GM11168 (cell line): ENCODE results near the gene AQR.
"Not testable (repeated sequence)": the region's sequence is repeated elsewhere in the genome, so short reads cannot be mapped to it uniquely, and the experiment has no call there.

Experiments
- in situ Hi-C: fragments of 300-500 bp; cut with MboI; formaldehyde crosslinking; loops from one replicate; pipeline ENCODE4 v1.12.0; 2022; ENCODE audit warnings: low sequenced_read_pairs; ENCODE audit not compliant: unreplicated experiment

The AQR gene

DNA sequence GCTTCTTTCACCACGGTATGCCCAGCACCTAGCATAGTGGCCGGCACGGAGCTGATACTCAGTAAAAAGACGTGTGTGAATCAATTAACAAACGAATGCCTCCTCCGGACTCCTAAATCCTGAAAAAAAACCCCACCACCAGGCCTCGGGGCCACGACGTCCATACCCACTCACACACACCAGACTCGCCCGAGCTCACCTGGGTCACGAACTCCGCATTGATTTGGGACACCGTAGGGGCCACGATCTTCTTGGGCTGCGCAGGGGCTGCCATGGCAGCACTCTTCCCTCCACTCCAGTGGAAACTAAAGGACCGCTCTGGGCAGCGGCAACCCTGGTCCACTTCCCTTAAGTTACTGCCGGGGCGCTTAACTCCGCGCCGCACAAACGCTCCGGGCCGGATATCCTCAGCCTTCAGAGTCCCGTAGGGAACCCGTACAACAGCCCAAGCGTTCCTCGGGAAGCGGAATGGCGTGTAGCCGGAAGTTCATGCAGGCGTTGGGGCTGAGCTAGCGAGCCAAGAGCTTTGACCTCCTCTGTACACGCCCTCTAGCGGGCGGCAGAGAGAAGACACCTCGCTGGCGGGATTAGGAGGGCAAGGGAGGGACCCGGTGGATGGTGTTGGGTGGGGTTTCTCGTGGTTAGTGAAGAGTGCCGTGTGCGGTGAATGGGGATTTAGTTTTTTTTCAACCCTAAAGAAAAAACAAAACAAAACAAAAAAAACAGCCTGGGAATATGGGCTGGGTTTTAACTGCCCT lies at the start of gene AQR:
Gene AQR (minus strand): TSS at position 403 of the 758 bp plus-strand sequence. CDS start 129 bp downstream, at position 274.
- in situ Hi-C loops, result no loop called here

DNA sequence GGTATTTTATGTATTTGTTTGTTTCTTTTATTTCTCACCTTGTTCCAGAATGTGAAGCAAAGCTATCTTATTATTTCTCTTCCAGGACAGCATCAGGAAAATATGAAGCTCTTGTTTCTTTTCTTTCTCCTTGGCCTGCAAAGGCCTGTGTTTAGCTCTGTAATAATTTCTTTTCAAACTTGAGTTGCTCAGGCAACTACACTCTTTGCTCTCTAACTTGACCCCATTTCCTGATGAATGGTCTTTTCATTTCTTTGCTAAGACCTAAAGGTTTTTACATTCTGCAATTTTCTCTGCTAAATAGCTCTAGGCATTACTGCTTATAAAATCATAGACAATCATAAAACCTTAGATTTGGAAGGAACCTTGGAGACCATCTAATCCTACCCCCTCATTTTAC lies 44.7 kb upstream of the AQR start:
- in situ Hi-C loops, result no loop called here

DNA sequence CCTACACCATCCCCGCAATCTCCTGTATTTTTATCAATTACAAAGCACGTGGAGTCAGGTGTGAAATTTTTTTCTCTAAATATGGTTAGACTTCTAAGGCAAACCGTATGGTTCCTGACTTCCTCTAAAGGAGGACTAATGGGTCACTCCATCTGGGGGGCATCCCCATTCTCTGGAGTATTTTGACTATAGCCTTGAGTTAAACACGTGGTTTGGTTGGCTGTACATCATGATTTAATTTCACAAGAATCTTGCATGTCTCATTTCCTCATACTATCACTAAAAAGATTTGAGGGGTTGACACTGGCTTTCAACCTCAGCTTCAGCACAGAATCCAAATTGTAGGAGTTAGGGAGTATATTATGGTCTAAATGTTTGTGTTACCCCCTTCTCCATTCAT lies 43.8 kb upstream of the AQR start:
- in situ Hi-C loops, result no loop called here

DNA sequence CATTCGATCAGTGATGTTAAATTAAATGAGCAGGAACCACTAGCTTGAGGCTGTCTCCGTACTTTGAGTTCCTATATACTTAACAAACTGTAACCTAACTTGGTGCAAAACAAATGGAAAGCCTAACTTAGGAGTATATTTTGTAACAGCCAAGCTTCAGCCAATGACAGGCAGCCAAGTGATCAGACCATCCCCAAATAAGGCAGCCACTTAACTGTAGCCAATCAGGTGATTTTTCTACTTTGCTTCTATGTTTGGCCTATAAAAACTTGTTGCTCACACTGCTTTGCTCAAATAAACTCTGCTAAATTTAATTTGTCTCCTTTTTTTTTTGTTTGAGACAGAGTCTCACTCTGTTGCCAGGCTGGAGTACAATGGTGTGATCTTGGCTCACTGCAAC lies 37.9 kb upstream of the AQR start:
- in situ Hi-C loops, result no loop called here

DNA sequence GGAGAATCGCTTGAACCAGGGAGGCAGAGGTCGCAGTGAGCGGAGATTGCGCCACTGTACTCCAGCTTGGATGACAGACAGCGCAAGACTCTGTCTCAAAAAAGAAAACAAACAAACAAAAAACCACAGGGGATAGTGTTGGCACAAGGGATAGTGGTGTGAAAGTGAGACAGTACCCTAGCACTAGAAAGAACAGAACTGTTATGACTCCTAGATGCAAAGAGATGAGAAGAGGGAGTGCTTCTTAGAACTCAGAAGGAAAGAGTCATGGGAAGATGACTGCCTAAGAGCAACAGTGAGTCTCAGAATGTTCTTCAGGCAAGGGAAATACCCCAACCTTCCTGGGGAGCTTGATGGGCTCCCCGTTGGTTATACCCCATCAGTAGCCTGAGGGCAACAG lies 36.4 kb upstream of the AQR start:
- in situ Hi-C loops, result no loop called here

DNA sequence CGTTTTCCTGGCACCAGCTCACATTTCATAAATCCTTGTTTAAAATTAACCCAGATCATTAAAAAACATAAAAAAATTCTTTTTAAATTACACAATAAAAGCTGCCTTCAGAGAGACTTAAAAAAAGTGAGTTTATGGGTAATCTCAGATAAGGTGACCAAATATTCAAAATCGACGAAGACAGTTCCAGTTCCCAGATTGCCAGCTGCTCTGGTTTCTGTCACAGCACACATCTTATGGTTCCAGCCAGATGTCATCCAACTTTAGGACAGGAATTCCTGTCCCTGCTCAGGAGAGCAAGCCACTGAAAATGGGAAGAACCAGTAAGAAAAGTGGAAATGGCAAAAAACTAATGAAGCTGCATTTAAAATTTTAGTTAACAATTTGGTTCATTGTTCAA lies 34.4 kb upstream of the AQR start:
- in situ Hi-C loops, result no loop called here

DNA sequence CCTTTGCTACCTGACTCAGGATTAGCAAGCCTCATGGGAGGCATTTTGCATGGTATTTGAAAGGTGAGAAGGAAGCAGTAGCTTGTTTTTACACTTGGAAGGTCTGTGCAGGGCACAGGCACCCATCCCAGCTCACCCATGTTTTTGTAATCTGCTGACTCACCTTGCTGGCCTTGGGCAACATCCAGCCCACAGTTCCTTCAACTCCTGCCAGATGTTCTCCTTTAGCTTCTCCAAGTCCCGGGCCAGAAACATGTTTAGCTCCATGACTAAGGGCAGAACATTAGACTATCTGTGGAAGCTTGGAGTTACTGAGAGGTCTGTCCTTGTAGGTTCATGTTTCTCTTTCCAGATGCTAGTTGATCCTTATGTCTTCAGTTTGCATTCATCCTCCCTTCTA lies 31.0 kb upstream of the AQR start:
- in situ Hi-C loops, result no loop called here

DNA sequence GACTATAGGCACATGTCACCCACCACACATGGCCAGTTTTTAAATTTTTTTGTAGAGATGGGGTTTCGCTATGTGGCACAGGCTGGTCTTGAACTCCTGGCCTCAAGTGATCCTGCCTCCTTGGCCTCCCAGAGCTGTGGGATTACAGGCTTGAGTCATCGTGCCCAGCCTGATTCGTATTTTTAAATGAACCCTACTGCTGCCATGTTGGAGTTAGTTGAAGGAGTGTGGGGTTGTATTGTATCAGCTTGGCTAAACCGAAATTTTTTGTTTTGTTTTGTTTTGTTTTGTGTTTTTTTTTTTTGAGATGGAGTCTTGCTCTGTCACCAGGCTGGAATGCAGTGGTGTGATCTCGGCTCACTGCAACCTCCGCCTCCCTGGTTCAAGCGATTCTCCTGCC lies 30.4 kb upstream of the AQR start:
- in situ Hi-C loops, result no loop called here

DNA sequence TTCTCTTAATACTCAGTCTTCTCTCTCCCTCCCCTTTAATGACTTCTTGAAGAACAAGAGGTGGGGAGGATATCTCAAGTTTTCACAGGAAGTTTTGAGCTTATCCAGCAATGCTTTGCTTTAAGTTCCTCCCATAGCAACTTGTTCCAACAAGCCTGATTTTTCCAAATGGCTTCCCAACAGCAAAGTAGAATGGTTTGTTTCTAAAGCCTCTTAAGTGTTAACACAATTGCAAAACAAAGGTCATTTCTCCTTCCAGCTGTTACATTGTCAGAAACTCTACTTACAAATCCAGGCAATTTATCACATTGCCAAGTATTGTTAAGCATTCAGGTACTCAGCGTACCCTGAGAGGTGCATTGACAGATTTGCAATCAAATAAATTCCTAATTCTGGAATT lies 25.4 kb upstream of the AQR start:
- in situ Hi-C loops, result no loop called here

DNA sequence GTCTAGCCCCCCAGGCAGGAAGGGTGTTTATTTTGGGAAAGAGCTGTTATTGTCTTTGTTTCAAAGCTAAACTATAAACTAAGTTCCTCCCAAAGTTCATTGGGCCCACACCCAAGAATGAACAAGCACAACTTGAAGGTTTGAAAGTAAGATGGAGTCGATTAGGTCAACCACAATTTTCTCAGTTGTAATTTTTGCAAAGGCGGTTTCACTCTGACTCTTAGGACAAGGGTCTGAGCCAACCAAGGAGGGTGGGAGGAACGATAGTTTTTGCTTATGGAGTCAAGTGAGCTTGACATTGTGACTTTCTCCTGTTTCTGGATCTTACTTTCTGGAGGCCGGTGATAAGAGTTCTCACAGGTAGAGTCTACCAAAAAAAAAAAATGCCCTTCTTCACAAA lies 24.3 kb upstream of the AQR start:
- in situ Hi-C loops, result no loop called here

DNA sequence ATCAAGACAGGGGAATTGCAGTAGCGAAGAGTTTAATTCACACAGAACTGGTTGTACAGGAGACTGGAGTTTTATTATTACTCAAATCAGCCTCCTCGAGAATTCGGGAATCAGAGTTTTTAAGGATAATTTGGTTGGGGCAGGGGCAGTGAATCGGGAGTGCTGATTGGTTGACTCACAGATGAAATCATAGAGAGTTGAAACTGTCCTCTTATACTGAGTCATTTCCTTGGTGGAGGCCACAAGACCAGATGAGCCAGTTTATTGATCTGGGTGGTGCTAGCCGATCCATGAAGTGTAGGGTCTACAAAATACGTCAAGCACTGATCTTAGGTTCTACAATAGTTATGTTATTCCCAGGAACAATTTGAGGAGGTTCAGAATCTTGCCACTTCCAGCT lies 23.9 kb upstream of the AQR start:
- in situ Hi-C loops, result no loop called here

DNA sequence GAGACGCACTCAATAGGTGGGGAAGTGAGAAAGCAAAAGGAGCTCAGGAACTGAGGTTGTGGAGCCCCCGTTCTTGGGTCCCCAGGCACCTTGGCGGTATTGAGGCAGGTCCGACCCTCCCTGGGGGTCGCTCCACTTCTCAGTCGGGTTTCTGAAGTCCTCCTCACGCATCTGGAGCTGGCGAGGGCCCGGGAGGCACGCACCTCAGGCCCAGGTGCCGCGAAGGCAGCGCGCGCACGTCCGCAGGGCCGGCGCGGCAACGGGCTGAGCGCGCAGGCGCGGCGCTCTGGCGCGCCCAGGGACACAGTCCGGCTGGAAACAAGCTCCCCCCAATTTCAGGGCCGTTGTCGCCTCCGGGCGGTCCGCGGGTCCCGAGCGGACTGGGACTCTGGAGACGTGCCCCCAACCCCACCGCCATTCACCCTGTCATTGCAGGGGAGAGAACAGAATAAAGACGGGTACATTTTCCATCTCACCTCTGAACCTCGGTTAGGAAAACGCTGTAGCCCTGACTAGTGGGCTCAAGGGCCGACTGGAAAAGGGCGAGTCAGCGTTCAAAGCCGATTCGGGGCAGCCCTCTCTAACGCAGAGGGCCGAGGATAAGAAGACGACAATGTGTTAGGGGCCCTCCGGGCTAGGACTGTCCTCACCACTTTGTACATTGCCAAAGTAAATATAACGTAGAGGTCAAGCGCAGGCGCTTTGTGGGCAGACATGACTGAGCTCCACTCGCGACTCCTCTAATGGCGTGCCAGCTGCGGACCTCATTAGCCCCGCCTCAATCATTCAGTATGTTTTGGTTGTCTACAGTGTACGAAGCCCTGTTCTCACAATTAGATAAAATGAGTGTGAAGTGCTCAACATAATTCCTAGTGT lies 18.7 kb upstream of the AQR start, which contains the start of gene ZNF770:
Gene ZNF770 (minus strand): TSS at position 261 of the 876 bp plus-strand sequence. CDS start 4,853 bp downstream, outside the sequence.
- in situ Hi-C loops, result no loop called here

DNA sequence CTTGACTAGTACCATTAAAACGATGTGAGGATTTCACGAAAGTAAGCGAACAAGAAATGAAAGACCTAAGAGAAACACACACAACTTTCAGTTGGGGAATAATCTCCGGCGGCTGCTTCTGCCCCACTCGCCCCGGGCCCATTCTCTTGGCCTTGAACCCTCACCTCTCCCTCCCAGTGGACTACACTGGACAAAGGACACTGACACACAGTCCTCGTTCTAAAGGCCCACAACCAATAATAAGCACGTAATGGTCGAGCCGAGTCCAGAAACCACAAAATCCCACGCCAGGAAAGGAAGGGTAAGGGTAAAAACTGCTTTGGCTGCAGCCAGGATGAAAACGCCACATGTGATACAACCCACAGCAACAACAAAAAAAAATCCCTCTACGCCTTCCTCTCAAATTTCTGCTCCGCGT lies 18.1 kb upstream of the AQR start:
- in situ Hi-C loops, result no loop called here

DNA sequence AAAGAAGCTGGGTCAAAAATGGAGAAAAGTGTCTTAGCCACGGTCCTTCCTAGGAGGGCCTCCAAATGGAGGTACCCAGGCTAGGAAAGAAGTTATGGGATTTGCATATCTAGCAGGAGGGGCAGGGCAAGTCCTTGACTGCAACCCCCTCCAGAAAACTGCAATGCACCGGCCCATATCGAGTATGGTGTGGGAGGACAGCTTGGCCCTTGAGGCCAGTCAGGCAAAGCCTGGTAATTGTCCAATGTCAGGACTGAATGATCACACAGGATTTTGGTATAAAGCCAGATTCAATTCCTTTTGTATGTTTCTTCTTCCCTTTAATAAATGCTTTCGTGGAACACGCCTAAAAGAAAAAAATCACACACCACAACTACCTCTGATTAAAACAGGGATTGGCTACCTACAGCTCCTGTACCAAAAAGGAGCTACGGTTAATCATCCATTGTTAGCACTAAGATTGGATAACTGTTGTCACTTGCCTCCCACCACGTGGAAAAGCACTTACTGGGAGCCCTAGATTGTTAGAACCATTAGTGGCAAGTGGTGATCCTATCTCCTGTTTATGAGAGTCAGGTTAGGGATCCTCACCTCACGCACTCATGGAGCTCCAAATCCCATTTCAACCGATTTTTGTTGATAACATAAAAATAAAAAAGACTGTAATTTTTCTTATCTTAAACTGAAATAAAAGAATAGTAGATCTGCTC lies 17.4 kb upstream of the AQR start:
- in situ Hi-C loops, result no loop called here

DNA sequence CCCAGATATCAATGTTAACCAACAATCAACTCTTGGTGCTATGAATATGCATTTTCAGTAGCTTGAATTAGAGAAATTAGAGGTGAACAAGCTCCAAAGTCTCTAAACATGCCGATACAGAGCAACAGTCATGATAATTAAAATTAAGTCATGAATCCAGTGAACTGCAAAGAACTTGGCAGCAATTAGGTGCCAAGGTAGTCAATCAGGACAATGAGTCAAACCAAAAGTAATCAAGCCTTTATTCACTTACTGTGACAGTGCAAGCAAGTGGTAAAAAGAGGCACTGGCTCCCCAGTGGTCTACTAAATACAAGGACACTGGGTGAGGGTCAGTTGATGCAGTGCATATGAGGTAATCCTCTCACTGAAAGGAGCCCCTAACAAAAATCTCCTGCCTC lies 16.8 kb upstream of the AQR start:
- in situ Hi-C loops, result no loop called here

DNA sequence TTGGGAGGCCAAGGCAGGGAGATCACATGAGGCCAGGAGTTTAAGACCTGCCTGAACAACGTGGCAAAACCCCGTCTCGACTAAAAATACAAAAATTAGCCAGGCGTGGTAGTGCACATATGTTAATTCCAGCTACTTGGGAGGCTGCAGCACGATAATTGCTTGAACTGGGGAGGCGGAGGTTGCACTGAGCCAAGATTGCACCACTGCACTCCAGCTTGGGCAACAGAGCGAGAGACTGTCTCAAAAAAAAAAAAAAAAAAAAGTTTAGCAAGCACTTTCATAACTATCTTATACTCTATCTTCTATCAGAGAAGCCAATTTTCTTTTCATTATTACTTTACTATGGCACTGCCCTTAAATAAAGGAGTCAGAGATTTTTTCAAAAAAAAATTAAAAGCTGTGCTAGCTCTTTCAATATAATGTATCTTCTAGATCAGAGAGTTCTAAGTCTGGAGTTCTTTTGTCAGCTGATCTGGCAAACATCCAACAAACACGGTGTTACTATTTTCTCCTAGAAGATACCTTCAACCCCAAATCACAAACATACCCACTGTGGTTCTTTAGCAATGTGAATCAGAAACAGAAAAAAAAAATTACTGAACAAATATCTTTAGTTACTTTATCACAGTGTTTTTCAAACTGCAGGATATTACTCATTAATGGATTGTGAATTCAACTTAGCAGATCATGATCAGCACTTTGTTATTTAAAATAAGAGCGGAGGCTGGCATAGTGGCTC lies 15.5 kb upstream of the AQR start:
- in situ Hi-C loops, result no loop called here

DNA sequence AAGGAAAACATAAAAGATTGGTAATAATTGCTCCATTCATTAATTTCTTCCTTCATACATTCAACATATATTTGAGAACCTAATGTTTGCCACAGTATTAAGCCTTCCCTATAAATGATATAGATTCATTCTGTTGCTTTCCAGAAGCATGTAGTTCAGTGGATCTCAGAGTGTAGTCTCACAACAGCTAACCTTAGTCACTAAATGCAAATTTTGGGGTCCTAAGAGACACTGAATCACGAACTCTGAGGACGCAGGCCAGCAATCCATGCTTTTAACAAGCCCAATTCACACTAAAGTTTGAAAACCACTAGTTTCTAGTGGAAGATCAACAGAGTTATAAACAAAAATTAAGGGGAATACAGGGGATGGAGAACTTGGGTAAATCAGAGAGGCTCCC lies 7.2 kb upstream of the AQR start:
- in situ Hi-C loops, result no loop called here

DNA sequence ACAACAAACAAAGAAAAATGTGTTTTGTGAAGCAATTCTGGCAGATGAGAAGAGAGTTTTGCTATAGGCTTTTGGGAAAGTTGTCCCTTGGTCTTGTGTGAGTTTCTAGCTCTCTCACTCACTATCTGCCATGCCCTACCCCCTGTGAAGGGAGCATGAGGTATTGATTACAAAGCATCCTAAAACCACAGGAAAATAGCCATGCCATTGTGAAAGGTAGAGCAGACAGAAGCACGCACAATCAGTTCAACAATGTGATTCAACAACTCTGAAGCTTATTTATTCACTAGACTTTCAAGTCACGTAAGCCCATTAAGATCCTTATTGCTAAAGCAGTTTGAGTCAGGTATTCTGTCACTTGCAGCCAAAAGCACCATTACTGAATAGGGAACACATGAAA lies 6.5 kb upstream of the AQR start:
- in situ Hi-C loops, result no loop called here

DNA sequence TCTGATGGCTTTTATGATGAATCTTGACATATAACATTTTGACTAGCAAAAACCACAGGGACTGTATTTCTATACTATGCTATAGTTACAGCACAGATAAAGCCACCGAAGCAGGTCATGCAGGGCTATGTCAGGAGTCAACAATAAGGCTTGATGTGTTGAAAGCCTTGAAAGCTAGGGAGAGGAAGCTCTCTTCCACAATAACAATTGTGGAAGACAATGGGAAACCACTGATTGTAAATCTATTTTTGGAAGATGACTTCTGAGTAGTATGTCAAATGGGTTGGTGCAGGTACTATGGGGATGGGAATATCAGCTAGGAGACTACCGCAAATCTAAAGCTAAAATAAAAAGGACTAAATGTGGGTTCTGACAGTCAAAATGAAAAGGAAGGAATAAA lies 4.0 kb upstream of the AQR start:
- in situ Hi-C loops, result no loop called here

DNA sequence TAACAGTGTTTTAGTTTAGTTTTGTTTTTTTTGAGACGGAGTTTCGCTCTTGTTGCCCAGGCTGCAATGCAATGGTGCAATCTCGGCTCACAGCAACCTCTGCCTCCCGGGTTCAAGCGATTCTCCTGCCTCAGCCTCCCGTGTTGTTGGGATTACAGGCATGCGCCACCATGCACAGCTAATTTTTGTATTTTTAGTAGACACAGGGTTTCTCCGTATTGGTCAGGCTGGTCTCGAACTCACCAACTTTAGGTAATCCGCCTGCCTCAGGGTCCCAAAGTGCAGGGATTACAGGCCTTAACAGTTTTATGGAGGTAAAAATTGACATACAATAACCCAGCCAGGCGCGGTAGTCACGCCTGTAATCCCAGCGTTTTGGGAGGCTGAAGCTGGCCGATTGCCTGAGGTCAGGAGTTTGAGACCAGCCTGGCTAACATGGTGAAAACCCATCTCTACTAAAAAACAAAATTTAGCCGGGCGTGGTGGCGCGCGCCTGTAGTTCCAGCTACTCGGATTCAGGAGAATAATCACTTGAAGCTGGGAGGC lies 629 bp upstream of the AQR start:
- in situ Hi-C loops, result not testable (repeated sequence)
